ENCODE data around the gene WNK3. TPM values are rescaled to one million over a fixed set of nuclear protein-coding genes. Genes with fewer than 3 reads are reported as not detected.

WNK3 gene
- total RNA-seq, 1 experiment from 2014 or later, result 4.7 TPM

DNA sequence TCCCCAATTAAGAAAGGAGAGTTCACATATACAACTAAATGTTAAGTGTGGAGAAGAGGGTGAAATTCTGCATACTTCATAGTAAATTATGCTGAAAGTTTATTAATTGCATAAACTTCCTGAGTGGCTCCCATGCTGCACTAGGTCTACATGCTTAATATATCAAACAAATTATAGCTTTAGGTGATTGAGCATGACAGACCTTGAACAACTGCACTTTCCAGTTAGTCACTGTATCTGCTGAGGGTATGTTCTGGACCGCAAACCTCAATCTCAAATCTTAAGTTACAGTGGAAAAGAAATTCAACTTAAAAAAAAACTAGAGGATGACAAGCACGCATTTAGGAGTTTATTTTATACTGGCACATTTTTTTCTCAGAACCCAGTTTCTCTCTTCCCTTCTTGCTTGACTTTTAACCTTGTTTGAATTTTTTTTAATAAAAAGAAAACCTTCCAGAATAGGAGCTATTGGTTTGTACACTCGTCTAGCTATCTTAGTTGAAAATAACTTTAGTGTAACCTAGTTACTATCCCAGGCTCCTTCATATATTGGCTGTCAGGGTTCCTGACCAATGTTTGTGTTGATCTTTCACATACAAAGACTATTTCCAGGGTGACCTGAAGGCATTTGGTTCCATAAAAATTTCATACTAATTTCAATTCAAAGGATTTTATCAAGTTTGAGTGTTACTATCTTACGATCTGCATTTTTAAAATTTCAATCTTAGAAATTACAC lies 164.6 kb downstream of the WNK3 start:
- Histone ChIP-seq H3K36me3 (no peaks in the 10 kb centered on the region), H3K4me3 (no peak overlapping the region), H3K27me3 (no peaks in the 10 kb centered on the region), H3K4me1 (peaks cover 11% of the 10 kb centered on the region; the same call in 1 of the 2 replicates), H3K27ac (peak overlapping the region; percentile 73), H3K9me3 (replicated peaks) (no peaks in the 10 kb centered on the region)
- DNase-seq, result peak; percentile 19 to 53

- H3K4me1 ChIP-seq, result no peaks in the 10 kb centered on the region; the same call in 1 of the 2 replicates
- H3K9me3 ChIP-seq (replicated peaks), result no peaks in the 10 kb centered on the region
- no peak for DNase-seq
- H3K27me3 ChIP-seq, result no peaks in the 10 kb centered on the region
- H3K27ac ChIP-seq, result no peak overlapping the region
- no peaks in the 10 kb centered on the region for H3K36me3 ChIP-seq
- no peak overlapping the region for H3K4me3 ChIP-seq
These were observed 173.4 kb downstream of the WNK3 start for GRCh38 chrX:54184474-54184873.

DNA sequence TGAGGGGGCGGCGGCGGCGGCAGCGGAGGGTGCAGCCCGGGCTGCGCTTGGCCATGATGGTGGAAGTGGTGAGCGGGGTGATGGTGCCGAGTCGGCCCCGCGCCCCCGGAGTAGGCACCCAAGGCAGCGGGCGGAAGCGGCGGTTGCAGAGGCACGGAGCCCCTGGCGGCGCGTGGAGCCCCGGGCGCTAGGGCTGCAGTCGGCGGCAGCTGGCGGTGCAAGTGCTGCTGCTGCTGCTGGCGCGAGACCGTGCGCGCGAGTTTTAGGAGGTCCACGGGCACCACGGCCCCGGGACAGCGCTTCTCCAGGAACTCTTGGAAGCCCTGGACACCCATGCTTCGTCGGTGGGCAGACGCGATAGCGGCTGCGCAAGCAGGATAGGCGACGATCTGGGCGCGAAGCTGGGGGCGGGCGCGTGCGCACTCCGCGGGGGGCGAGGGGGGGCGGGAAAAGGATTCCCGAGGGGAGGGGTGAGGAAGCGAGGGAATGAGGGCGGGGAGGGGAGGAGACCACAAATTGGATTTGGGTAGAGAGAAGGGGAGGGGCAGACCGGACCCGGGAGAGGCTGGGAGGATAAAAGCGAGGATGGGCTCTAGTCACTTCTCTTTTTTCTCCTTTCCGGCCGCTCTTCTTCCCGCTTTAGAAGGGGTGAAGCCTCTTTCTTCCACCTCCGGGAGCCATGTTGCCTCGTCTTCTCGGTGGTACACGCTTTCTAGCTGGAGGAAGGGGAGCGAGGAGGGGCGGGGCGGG lies 174.8 kb downstream of the WNK3 start, which contains the start of gene FAM120C:
FAM120C (minus strand) TSS at position 391 of the 750 bp plus-strand sequence; CDS start at position 335, 56 bp downstream.
- Histone ChIP-seq H3K27me3 (no peaks in the 10 kb centered on the region), H3K4me3 (peak within 1 kb of the TSS; percentile 89), H3K36me3 (no peaks in the 10 kb centered on the region), H3K4me1 (no peaks in the 10 kb centered on the region; the same call in 1 of the 2 replicates), H3K9me3 (replicated peaks) (no peaks in the 10 kb centered on the region), H3K27ac (peak within 1 kb of the TSS; percentile 81)
- peak; percentile 70 to 81 for DNase-seq

- Histone ChIP-seq H3K36me3 (no peaks in the 10 kb centered on the region), H3K4me1 (no peaks in the 10 kb centered on the region; the same call in 1 of the 2 replicates), H3K9me3 (replicated peaks) (no peaks in the 10 kb centered on the region), H3K27ac (peak overlapping the region; percentile 81), H3K4me3 (peak overlapping the region; percentile 89), H3K27me3 (no peaks in the 10 kb centered on the region)
- DNase-seq, result peak; percentile 29 to 36
These were observed 175.5 kb downstream of the WNK3 start for GRCh38 chrX:54182194-54182863.

DNA sequence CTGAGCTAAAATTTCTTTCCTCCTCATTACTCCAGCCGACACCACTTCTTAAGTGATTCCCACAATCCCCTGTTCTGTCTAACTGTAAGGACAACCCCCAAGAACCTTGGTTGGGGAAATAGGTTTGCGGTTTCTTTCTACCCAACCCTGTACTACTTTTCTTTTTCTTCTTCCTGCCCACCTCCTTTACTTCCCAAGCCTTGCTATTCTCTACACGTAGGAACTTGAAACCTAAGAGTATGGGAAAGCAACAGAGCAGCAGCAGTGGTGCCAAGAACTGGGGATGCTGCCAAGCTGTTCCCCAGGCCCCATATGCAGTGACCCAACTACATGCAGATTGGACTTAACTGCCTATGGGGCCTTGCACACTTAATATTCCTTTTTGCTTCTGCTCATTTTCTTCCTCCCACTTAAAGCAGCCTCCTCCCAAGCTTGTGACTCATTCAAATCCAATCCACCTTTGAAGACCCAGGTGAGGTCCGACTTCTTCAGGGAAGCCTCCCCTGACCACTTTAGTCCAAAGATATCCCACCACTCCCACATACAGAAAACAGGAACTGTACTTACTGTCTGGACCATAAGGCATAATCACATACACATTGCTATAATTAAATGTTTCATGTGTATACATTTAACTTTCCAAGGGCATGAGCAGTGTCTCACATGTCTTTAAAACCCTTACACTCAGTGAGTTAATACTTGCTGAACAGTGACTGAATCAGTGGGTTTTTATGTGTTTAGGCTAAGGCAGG lies 176.5 kb downstream of the WNK3 start:
- no peaks in the 10 kb centered on the region; the same call in 1 of the 2 replicates for H3K4me1 ChIP-seq
- H3K36me3 ChIP-seq, result no peaks in the 10 kb centered on the region
- H3K9me3 ChIP-seq (replicated peaks), result no peaks in the 10 kb centered on the region
- H3K4me3 ChIP-seq, result peak overlapping the region; percentile 89
- no peak overlapping the region for H3K27ac ChIP-seq
- DNase-seq, result peak in 1 of 2 experiments; percentile 2
- no peaks in the 10 kb centered on the region for H3K27me3 ChIP-seq

DNA sequence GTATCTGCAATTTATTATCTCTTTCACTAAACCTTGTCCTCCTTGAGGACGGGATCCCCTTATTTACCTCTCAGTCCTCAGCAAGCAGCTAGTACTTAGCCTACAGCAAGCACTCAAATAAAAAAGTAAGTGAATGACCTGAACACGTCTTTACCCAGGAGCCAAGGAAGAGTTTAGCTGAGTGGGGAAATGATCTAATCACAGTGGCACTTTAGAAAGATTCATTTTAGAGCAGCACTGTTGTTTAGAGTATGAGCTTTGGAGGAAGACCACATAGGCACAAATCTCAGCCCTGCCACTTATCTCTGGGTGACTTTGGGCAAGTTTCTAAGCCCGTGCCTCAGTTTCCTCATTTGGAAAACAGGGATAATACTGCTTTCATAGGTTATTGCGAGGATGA lies 177.4 kb downstream of the WNK3 start:
- Histone ChIP-seq H3K27me3 (no peaks in the 10 kb centered on the region), H3K36me3 (no peaks in the 10 kb centered on the region), H3K9me3 (replicated peaks) (no peaks in the 10 kb centered on the region), H3K27ac (no peak overlapping the region), H3K4me1 (no peaks in the 10 kb centered on the region; the same call in 1 of the 2 replicates), H3K4me3 (0 out of 2 replicates have a peak overlapping the region, but pooled peaks have one; percentile 89)
- no peak for DNase-seq

DNA sequence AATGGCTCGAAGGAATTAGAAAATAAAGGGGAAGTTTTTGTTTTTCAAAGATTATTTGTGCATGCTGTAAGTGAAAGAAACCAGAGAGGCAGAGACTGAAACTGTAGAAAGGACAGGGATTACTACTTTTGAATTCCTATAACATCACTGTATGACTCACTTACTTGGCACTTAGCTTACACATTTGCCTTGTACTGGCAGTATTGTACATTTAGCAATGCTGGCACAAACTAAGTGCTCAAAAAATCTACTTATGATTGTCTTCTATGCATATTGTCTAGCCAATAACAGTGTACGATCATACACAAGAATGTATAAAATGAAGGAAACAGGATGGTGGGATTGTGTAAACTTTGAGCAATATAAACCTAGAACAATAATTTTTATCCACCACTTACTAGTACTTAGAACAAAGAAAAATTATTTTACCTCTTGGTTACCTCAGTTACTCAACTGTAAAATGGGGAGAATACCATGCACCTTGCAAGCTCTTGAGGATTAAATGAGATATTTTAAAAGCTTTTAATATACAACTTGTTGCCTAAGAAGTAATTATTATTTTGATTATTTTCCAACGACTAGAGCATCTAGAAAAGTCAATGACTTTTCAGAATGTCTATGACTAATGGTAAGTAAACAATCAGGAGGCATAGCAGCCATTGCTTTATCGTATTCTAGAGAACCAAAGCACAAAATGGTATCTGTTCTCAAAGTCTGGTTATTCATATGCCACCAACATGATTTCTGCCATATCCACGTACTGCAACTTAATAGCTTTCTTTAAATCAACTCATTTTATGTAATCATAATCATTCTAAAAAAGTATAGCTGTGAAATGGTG lies 179.5 kb downstream of the WNK3 start:
- H3K27me3 ChIP-seq, result no peaks in the 10 kb centered on the region

GRCh38 chrX:54177306-54177705 lies 180.5 kb downstream of the WNK3 start:
- no peak for DNase-seq
- no peak overlapping the region for H3K4me3 ChIP-seq
- no peaks in the 10 kb centered on the region for H3K27me3 ChIP-seq
- H3K9me3 ChIP-seq (replicated peaks), result no peaks in the 10 kb centered on the region
- H3K4me1 ChIP-seq, result no peaks in the 10 kb centered on the region
- H3K27ac ChIP-seq, result no peak overlapping the region
- no peaks in the 10 kb centered on the region for H3K36me3 ChIP-seq

More for the DNA sequence above, 179.5 kb downstream of the WNK3 start:
- Histone ChIP-seq H3K4me3 (no peak overlapping the region), H3K9me3 (replicated peaks) (no peaks in the 10 kb centered on the region), H3K4me1 (no peaks in the 10 kb centered on the region), H3K36me3 (no peaks in the 10 kb centered on the region), H3K27ac (no peak overlapping the region)
- DNase-seq, result peak in 1 of 2 experiments; percentile 11

GRCh38 chrX:54173791-54174190 lies 184.1 kb downstream of the WNK3 start:
- no peaks in the 10 kb centered on the region for H3K9me3 ChIP-seq (replicated peaks)
- no peak overlapping the region for H3K27ac ChIP-seq
- no peak for DNase-seq
- no peaks in the 10 kb centered on the region for H3K4me1 ChIP-seq
- no peaks in the 10 kb centered on the region for H3K27me3 ChIP-seq
- no peaks in the 10 kb centered on the region for H3K36me3 ChIP-seq
- no peak overlapping the region for H3K4me3 ChIP-seq

DNA sequence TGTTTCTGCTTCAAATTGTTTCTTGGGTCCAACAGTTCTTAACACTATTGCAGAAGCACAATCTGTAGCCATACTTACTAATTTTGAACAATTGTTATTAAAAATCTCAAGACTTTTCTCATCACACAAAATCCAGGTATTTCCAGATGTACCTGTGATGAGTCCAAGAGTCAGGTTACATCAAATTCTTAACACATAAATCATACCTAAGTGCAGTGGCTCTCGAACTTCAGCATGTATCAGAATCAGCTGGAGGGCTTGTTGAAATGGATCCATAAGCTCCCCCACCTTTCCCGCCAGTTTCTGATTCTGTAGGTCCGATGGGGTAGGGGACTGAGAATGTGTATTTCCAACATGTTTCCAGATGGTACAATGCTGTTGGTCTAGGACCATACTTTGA lies 185.4 kb downstream of the WNK3 start:
- Histone ChIP-seq H3K4me1 (no peaks in the 10 kb centered on the region), H3K9me3 (replicated peaks) (no peaks in the 10 kb centered on the region), H3K27me3 (no peaks in the 10 kb centered on the region), H3K27ac (no peak overlapping the region), H3K4me3 (no peak overlapping the region), H3K36me3 (no peaks in the 10 kb centered on the region)
- DNase-seq, result no peak

DNA sequence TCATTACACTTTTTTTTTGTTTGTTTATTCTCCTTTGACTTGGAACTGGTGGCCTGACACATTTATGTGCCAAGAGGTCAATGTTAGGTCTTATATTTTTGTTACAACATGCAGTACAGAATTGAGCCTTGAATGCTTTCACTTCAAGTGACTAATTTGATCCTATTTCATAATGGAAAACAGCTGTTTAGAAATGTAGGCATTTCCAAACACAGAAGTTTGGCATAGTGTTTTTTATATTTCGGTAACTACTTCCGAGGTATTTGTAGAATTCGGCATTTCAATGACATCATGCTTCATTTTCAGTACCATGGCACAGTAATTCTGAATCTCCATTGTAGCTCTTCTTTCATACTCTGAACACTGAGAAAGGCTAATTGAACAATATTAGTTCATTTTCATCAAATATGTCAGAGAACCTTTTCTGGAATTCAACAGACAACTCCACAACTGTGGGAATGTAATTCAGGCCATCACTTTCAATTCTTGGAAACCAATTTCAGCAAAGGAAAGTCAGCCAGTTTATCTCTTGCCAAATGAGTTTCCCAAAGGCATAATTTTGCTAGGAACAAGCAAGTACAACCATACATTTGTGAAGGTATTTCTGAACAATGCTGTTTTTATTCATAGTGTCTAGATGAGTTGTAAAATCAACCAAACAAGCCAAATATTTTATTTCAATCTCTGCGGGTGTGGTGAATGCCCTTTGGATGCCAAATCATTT lies 186.2 kb downstream of the WNK3 start:
- DNase-seq, result no peak
- Histone ChIP-seq H3K9me3 (replicated peaks) (no peaks in the 10 kb centered on the region), H3K36me3 (no peaks in the 10 kb centered on the region), H3K4me1 (no peaks in the 10 kb centered on the region), H3K27ac (no peak overlapping the region), H3K27me3 (no peaks in the 10 kb centered on the region), H3K4me3 (no peak overlapping the region)

DNA sequence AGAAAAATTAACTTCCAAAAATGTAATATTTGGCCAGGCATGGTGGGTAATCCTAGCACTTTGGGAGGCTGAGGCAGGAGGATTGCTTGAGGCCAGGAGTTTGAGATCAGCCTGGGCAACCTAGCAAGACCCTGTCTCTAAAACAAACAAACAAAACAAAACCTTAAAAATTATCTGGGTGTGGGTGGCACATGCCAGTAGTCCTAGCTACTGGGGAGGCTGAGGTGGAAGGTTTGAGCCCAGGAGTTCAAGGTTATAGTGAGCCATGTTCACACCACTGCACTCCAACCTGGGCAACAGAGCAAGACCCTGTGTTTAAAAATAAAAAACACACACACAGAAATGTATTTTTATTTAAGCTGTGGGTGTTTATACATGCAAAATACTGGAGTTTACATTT lies 186.8 kb downstream of the WNK3 start:
- DNase-seq, result no peak
- Histone ChIP-seq H3K4me1 (no peaks in the 10 kb centered on the region), H3K4me3 (no peak overlapping the region), H3K36me3 (no peaks in the 10 kb centered on the region), H3K27me3 (no peaks in the 10 kb centered on the region), H3K9me3 (replicated peaks) (no peaks in the 10 kb centered on the region), H3K27ac (no peak overlapping the region)

DNA sequence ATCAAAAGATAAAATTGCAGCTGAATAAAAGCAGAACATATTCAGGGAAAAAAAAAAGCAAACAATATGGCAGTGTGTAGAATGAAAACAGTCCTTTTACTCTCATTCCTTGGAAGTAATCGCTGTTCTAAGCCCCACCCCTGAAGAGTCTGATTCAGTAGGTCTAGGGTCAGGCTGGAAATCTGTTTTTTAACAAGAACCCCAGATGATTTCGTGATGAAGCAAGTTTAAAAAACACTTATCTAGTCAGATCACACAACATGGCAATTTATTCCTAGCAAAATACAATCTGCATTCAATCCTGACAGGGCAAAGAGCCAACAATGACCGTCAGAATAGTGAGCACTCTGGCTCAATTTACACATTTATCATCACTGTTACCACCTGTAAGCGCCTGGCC lies 190.9 kb downstream of the WNK3 start:
- no peaks in the 10 kb centered on the region for H3K9me3 ChIP-seq (replicated peaks)
- H3K4me3 ChIP-seq, result no peak overlapping the region
- H3K36me3 ChIP-seq, result no peaks in the 10 kb centered on the region
- H3K4me1 ChIP-seq, result no peaks in the 10 kb centered on the region
- H3K27ac ChIP-seq, result no peak overlapping the region
- DNase-seq, result no peak
- no peaks in the 10 kb centered on the region for H3K27me3 ChIP-seq

Measured in SJCRH30 (cell line).